K562 (cell line): Measurements from ENCODE around the gene FUZ. TPM values are rescaled to one million over a fixed set of nuclear protein-coding genes. Genes with fewer than 3 reads are reported as not detected.

ENCODE experiments used
- NR3C1 ChIP-seq: sonication (generic); formaldehyde crosslinking; IDR thresholded peaks from 2 replicates; pipeline ENCODE4 v1.8.1; 2022; ENCODE audit warnings: missing genetic modification reagents
- POLR2A ChIP-seq: fragments of 450-650 bp; conservative IDR thresholded peaks from 2 replicates; pipeline ENCODE4 v1.6.1; 2016
- PYGO2 ChIP-seq: fragments of 450-650 bp; IDR thresholded peaks from 2 replicates; pipeline ENCODE4 v1.6.1; 2016; ENCODE audit warnings: mild to moderate bottlenecking, missing genetic modification characterization, moderate library complexity, missing compliant biosample characterization
- YY1 ChIP-seq, 3 experiments: IDR thresholded peaks; 2 replicates each; pipeline ENCODE4 v1.6.1; 2011; ENCODE audit warnings: low read length in 2 of 3, mild to moderate bottlenecking in 2 of 3, moderate library complexity in 2 of 3, borderline replicate concordance in 1 of 3, control low read depth in 1 of 3, low read depth in 1 of 3; ENCODE audit not compliant: insufficient read depth in 3 of 3, insufficient replicate concordance in 2 of 3, control insufficient read depth in 1 of 3, insufficient read length in 1 of 3; ENCODE audit errors: extremely low read depth in 1 of 3
- ZC3H8 ChIP-seq: fragments of 450-650 bp; IDR thresholded peaks from 2 replicates; pipeline ENCODE4 v1.6.1; 2017
- ZNF133 ChIP-seq: fragments of 250-450 bp; sonication (Bioruptor Pico); IDR thresholded peaks from 2 replicates; pipeline ENCODE4 v1.4.0; 2020; ENCODE audit warnings: mild to moderate bottlenecking
- ZNF431 ChIP-seq: sonication (generic); formaldehyde crosslinking; IDR thresholded peaks from 2 replicates; pipeline ENCODE4 v1.8.0; 2022; ENCODE audit warnings: mild to moderate bottlenecking, missing genetic modification reagents
- polyA plus RNA-seq, 8 experiments: library from polyadenylated mRNA; depleted of rRNA in 4 of 8; stranded (reverse) in 5 of 8; unstranded in 3 of 8; fragments of >200 nt; fragmentation: Nextera tagmentation in 2 of 8; fragmentation: Illumina TruSeq in 1 of 8; extraction: Ambion mirVana in 2 of 8; extraction: Trizol in 1 of 8; gene quantifications; 2 replicates each; pipeline versions ENCODE4 v1.2.1 to v1.2.3, GENCODE V29; 2011 to 2014; ENCODE audit warnings: inconsistent platforms in 1 of 8, missing spikeins in 1 of 8
- total RNA-seq, 7 experiments: library from RNA; depleted of rRNA in 6 of 7; stranded (reverse); fragments of >200 nt in 6 of 7; fragmentation: Illumina TruSeq in 2 of 7; extraction: Trizol in 2 of 7; gene quantifications; 2 replicates each; pipeline versions ENCODE4 v1.2.1 to v1.2.3, GENCODE V29; 2011 to 2021; ENCODE audit warnings: low replicate concordance in 1 of 7
- TF ChIP-seq, protein P1 (sequence below): sonication (generic); formaldehyde crosslinking; IDR thresholded peaks from 2 replicates; pipeline ENCODE4 v1.8.1; 2023; ENCODE audit warnings: mild to moderate bottlenecking, missing genetic modification reagents
- TF ChIP-seq, protein P2 (sequence below): fragments of 150-350 bp; conservative IDR thresholded peaks from 2 replicates; pipeline ENCODE4 v1.6.1; 2014; ENCODE audit warnings: low read length
- TF ChIP-seq, protein P3 (sequence below): fragments of 450-650 bp; formaldehyde crosslinking; IDR thresholded peaks from 2 replicates; pipeline ENCODE4 v1.4.0; 2022; ENCODE audit warnings: missing genetic modification characterization
- TF ChIP-seq, protein P4 (sequence below): sonication (generic); formaldehyde crosslinking; IDR thresholded peaks from 2 replicates; pipeline ENCODE4 v1.8.0; 2023; ENCODE audit warnings: missing genetic modification reagents, mild to moderate bottlenecking, borderline replicate concordance

FUZ gene
- total and polyA plus RNA-seq, 9 of the 15 experiments (the other 6 are each of a cell fraction or from before 2014, with no cell fraction given) = 0.17 to 7.6 (median 3.6) TPM; not detected in 1

DNA sequence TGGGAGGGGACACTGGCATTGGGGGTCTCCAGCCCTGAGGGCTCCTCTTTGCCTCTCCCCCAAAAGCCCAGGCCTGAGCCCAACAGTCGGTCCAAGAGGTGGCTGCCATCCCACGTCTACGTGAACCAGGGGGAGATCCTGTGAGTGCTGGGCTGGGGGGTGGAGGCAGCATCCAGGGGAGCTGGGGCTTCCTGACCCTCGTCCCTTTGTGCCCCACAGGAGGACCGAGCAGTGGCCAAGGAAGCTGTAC, 44.7 kb upstream of the FUZ start (continued):
- TF ChIP-seq ZNF431 (CRISPR knock-in tag) (no peak), NR3C1 (no peak), YY1 (IDR thresholded peaks at IDR 0.05; ENCODE audit: borderline replicate concordance in 1 of 3, control insufficient read depth in 1 of 3, extremely low read depth in 1 of 3, insufficient read depth in 3 of 3, insufficient read length in 1 of 3, insufficient replicate concordance in 2 of 3, low read depth in 1 of 3, low read length in 2 of 3) (no peak), ZNF133 (no peak), PYGO2 (tag) (no peak), POLR2A (peak; percentile 5; the same call in 1 of the 2 replicates), ZC3H8 (no peak)
- TF ChIP-seq, protein P1, sequence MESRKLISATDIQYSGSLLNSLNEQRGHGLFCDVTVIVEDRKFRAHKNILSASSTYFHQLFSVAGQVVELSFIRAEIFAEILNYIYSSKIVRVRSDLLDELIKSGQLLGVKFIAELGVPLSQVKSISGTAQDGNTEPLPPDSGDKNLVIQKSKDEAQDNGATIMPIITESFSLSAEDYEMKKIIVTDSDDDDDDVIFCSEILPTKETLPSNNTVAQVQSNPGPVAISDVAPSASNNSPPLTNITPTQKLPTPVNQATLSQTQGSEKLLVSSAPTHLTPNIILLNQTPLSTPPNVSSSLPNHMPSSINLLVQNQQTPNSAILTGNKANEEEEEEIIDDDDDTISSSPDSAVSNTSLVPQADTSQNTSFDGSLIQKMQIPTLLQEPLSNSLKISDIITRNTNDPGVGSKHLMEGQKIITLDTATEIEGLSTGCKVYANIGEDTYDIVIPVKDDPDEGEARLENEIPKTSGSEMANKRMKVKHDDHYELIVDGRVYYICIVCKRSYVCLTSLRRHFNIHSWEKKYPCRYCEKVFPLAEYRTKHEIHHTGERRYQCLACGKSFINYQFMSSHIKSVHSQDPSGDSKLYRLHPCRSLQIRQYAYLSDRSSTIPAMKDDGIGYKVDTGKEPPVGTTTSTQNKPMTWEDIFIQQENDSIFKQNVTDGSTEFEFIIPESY = no peak
- TF ChIP-seq, protein P2, sequence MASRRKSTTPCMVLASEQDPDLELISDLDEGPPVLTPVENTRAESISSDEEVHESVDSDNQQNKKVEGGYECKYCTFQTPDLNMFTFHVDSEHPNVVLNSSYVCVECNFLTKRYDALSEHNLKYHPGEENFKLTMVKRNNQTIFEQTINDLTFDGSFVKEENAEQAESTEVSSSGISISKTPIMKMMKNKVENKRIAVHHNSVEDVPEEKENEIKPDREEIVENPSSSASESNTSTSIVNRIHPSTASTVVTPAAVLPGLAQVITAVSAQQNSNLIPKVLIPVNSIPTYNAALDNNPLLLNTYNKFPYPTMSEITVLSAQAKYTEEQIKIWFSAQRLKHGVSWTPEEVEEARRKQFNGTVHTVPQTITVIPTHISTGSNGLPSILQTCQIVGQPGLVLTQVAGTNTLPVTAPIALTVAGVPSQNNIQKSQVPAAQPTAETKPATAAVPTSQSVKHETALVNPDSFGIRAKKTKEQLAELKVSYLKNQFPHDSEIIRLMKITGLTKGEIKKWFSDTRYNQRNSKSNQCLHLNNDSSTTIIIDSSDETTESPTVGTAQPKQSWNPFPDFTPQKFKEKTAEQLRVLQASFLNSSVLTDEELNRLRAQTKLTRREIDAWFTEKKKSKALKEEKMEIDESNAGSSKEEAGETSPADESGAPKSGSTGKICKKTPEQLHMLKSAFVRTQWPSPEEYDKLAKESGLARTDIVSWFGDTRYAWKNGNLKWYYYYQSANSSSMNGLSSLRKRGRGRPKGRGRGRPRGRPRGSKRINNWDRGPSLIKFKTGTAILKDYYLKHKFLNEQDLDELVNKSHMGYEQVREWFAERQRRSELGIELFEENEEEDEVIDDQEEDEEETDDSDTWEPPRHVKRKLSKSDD = no peak
- TF ChIP-seq, protein P3, sequence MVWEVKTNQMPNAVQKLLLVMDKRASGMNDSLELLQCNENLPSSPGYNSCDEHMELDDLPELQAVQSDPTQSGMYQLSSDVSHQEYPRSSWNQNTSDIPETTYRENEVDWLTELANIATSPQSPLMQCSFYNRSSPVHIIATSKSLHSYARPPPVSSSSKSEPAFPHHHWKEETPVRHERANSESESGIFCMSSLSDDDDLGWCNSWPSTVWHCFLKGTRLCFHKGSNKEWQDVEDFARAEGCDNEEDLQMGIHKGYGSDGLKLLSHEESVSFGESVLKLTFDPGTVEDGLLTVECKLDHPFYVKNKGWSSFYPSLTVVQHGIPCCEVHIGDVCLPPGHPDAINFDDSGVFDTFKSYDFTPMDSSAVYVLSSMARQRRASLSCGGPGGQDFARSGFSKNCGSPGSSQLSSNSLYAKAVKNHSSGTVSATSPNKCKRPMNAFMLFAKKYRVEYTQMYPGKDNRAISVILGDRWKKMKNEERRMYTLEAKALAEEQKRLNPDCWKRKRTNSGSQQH (CRISPR knock-in tag) = no peak
- TF ChIP-seq, protein P4, sequence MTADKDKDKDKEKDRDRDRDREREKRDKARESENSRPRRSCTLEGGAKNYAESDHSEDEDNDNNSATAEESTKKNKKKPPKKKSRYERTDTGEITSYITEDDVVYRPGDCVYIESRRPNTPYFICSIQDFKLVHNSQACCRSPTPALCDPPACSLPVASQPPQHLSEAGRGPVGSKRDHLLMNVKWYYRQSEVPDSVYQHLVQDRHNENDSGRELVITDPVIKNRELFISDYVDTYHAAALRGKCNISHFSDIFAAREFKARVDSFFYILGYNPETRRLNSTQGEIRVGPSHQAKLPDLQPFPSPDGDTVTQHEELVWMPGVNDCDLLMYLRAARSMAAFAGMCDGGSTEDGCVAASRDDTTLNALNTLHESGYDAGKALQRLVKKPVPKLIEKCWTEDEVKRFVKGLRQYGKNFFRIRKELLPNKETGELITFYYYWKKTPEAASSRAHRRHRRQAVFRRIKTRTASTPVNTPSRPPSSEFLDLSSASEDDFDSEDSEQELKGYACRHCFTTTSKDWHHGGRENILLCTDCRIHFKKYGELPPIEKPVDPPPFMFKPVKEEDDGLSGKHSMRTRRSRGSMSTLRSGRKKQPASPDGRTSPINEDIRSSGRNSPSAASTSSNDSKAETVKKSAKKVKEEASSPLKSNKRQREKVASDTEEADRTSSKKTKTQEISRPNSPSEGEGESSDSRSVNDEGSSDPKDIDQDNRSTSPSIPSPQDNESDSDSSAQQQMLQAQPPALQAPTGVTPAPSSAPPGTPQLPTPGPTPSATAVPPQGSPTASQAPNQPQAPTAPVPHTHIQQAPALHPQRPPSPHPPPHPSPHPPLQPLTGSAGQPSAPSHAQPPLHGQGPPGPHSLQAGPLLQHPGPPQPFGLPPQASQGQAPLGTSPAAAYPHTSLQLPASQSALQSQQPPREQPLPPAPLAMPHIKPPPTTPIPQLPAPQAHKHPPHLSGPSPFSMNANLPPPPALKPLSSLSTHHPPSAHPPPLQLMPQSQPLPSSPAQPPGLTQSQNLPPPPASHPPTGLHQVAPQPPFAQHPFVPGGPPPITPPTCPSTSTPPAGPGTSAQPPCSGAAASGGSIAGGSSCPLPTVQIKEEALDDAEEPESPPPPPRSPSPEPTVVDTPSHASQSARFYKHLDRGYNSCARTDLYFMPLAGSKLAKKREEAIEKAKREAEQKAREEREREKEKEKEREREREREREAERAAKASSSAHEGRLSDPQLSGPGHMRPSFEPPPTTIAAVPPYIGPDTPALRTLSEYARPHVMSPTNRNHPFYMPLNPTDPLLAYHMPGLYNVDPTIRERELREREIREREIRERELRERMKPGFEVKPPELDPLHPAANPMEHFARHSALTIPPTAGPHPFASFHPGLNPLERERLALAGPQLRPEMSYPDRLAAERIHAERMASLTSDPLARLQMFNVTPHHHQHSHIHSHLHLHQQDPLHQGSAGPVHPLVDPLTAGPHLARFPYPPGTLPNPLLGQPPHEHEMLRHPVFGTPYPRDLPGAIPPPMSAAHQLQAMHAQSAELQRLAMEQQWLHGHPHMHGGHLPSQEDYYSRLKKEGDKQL = no peak
